GM10847 (cell line): ENCODE measurements around the gene KIAA1217.

ENCODE experiments used
- POLR2A ChIP-seq: IDR thresholded peaks from 2 replicates; pipeline ENCODE4 v1.6.1; 2011; ENCODE audit not compliant: insufficient read length; ENCODE audit errors: extremely low read depth

The KIAA1217 gene

GRCh38 chr10:24376731-24377130, 167.8 kb downstream of the KIAA1217 start:
- no peak for TF ChIP-seq POLR2A

GRCh38 chr10:24378126-24378920, 169.4 kb downstream of the KIAA1217 start:
- TF ChIP-seq POLR2A = no peak

GRCh38 chr10:24381235-24382010, 172.5 kb downstream of the KIAA1217 start:
- no peak for TF ChIP-seq POLR2A

- no peak for TF ChIP-seq POLR2A
Observed at GRCh38 chr10:24382045-24382444, 173.1 kb downstream of the KIAA1217 start.

- no peak for TF ChIP-seq POLR2A
Observed at GRCh38 chr10:24382596-24382978, 173.6 kb downstream of the KIAA1217 start.

GRCh38 chr10:24382979-24383663, 174.2 kb downstream of the KIAA1217 start:
- no peak for TF ChIP-seq POLR2A

GRCh38 chr10:24383681-24384106, 174.8 kb downstream of the KIAA1217 start:
- no peak for TF ChIP-seq POLR2A

GRCh38 chr10:24384954-24385353, 176.0 kb downstream of the KIAA1217 start:
- TF ChIP-seq POLR2A = no peak

- no peak for TF ChIP-seq POLR2A
Observed at GRCh38 chr10:24385776-24386175, 176.8 kb downstream of the KIAA1217 start.

GRCh38 chr10:24390146-24390700, 181.3 kb downstream of the KIAA1217 start:
- TF ChIP-seq POLR2A = no peak

- no peak for TF ChIP-seq POLR2A
Observed at GRCh38 chr10:24390746-24391145, 181.8 kb downstream of the KIAA1217 start.

- TF ChIP-seq POLR2A = no peak
Observed at GRCh38 chr10:24393201-24393600, 184.3 kb downstream of the KIAA1217 start.

- TF ChIP-seq POLR2A = no peak
Observed at GRCh38 chr10:24394461-24395190, 185.7 kb downstream of the KIAA1217 start.

- no peak for TF ChIP-seq POLR2A
Observed at GRCh38 chr10:24396396-24396795, 187.5 kb downstream of the KIAA1217 start.

- TF ChIP-seq POLR2A = no peak
Observed at GRCh38 chr10:24397662-24398061, 188.7 kb downstream of the KIAA1217 start.

- TF ChIP-seq POLR2A = no peak
Observed at GRCh38 chr10:24404567-24404966, 195.6 kb downstream of the KIAA1217 start.
